ENCODE results near the gene UCHL1. TPM values are rescaled to one million over a fixed set of nuclear protein-coding genes. Genes with fewer than 3 reads are reported as not detected.

Gene UCHL1
- total and polyA plus RNA-seq, 2 of the 13 experiments (the other 11 are each of a cell fraction or from before 2014, with no cell fraction given): not detected

DNA sequence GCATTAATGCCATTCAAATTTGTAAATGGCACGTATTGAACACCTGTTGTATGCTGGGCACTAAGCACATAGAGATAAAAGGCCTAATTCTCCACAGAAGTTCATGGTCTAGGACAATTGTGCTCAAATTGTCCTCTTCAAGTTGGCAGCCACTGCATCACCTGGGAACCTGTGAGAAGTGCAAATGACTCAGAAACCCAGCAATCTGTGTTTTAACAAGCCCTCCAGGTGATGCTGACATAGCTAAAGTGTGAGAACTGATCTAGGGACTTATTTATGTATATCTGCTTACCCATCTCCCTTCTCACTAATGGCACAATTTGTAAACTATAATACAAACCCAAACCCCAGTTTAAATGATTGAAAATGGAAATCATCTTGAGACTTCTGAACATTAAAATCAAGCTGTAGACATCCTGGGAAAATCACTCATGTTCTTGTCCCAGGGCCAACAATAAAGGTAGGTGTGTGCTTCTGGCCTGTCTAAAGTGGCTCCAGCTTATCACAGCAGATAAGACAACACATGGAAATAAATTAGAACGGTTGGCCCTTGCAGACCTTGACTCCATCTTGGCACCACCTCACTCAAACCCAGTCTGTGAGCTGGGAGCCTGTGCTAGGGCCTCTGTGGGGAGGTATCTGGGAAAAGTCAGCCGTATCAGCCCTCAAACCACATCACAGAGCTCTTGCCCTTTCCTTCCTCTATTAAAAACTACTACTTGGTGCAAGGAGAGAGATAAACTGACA lies 46.8 kb downstream of the UCHL1 start (continued):
- TF ChIP-seq, protein P1, sequence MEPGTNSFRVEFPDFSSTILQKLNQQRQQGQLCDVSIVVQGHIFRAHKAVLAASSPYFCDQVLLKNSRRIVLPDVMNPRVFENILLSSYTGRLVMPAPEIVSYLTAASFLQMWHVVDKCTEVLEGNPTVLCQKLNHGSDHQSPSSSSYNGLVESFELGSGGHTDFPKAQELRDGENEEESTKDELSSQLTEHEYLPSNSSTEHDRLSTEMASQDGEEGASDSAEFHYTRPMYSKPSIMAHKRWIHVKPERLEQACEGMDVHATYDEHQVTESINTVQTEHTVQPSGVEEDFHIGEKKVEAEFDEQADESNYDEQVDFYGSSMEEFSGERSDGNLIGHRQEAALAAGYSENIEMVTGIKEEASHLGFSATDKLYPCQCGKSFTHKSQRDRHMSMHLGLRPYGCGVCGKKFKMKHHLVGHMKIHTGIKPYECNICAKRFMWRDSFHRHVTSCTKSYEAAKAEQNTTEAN (CRISPR knock-in tag; conservative IDR thresholded peaks at IDR 0.05): no peak
- no peak for TF ChIP-seq ZNF251 (CRISPR knock-in tag; IDR thresholded peaks at IDR 0.05)
- no peak for TF ChIP-seq GPN1 (CRISPR knock-in tag; IDR thresholded peaks at IDR 0.05; ENCODE audit: borderline replicate concordance)
- no peak for TF ChIP-seq ZNF335 (CRISPR knock-in tag; IDR thresholded peaks at IDR 0.05)
- TF ChIP-seq NFKBIZ (CRISPR knock-in tag; IDR thresholded peaks at IDR 0.05): no peak

DNA sequence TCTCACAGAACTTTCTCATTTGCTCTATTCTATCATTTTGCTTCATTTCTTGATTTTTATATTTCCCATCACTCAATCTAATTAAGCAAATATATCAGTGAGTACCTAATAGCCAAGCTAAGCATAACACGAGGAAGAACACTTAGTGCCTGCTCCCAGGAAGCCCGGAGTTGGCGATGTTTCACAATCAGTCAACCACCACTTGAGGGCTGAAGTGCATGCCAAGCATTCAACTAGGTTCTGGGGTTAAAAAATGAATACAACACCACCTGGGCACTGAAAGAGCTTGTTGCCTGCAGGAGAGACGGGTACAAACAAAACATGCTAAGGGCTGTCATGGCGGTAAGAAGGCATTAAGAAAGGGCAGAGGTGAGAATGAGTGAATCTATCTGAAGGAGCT lies 47.5 kb downstream of the UCHL1 start:
- Histone ChIP-seq H3K9me3 (ENCODE audit: low read length) (no peaks in the 10 kb centered on the region), H3K9ac (ENCODE audit: insufficient read depth, low read depth, low read length) (no peak overlapping the region), H3K79me2 (ENCODE audit: insufficient read depth, low read length) (no peaks in the 10 kb centered on the region), H3K4me1 (ENCODE audit: insufficient read depth, low read length) (no peaks in the 10 kb centered on the region), H2AFZ (ENCODE audit: low read length) (no peak overlapping the region), H3K4me2 (ENCODE audit: low read depth, low read length) (no peak overlapping the region), H3K27ac (ENCODE audit: extremely low read length, insufficient read depth, low read length) (no peak overlapping the region), H3K36me3 (replicated peaks in 1 of 2; ENCODE audit: control insufficient read depth in 1 of 2, insufficient read depth in 2 of 2, low read length in 2 of 2) (no peaks in the 10 kb centered on the region), H3K4me3 (replicated peaks in 1 of 3; ENCODE audit: insufficient read depth in 1 of 3, low read depth in 2 of 3, low read length in 3 of 3) (no peak overlapping the region), H3K27me3 (ENCODE audit: control insufficient read depth in 1 of 2, insufficient read depth in 2 of 2, low read length in 2 of 2) (peaks cover 2 to 4% of the 10 kb centered on the region in 2 experiments; a peak in 1 of 5 replicates), H4K20me1 (ENCODE audit: insufficient read depth, low read length) (no peaks in the 10 kb centered on the region)
- CTCF ChIA-PET (ENCODE audit: low intra/inter-chr PET ratio, low total read pairs): no interaction called here
- intact Hi-C loops (cut with micrococcal nuclease; ENCODE audit: unreplicated experiment) (no loop called here), in situ Hi-C loops (cut with HindIII; ENCODE audit: extremely low pct_ligation_motif_present, low pct_unique_long_range_greater_than_20kb) (no loop called here)
- 8% methylated on average over 5 of the region's 5 CpGs for WGBS (ENCODE audit: low lambda C conversion rate)
- ATAC-seq: no peak
- no peak for FAIRE-seq
- BruUV-seq (replicated peaks): no TSS peak
- no peak for DNase-seq (ENCODE audit: low spot score)
- POLR2A ChIA-PET: no interaction called here
- TF ChIP-seq ZNF3 (CRISPR knock-in tag; IDR thresholded peaks at IDR 0.05) (no peak), ARHGAP35 (CRISPR knock-in tag; IDR thresholded peaks at IDR 0.05; ENCODE audit: borderline replicate concordance) (no peak), YEATS2 (CRISPR knock-in tag; IDR thresholded peaks at IDR 0.05; ENCODE audit: borderline replicate concordance) (no peak), ZNF569 (CRISPR knock-in tag; IDR thresholded peaks at IDR 0.05; ENCODE audit: borderline replicate concordance) (no peak), ZNF234 (CRISPR knock-in tag; conservative IDR thresholded peaks at IDR 0.05) (no peak), ZKSCAN8 (CRISPR knock-in tag; IDR thresholded peaks at IDR 0.05; ENCODE audit: borderline replicate concordance) (no peak), ADNP (CRISPR knock-in tag; IDR thresholded peaks at IDR 0.05) (no peak), SIN3A (IDR thresholded peaks at IDR 0.05; ENCODE audit: borderline replicate concordance, low read depth, low read length) (no peak), ZNF547 (CRISPR knock-in tag; IDR thresholded peaks at IDR 0.05) (no peak), ZNF44 (CRISPR knock-in tag; IDR thresholded peaks at IDR 0.05) (no peak), ZNF431 (CRISPR knock-in tag; IDR thresholded peaks at IDR 0.05; ENCODE audit: borderline replicate concordance, low read depth) (no peak), ZNF577 (CRISPR knock-in tag; IDR thresholded peaks at IDR 0.05; ENCODE audit: borderline replicate concordance, low read depth) (no peak), ZMAT3 (CRISPR knock-in tag; conservative IDR thresholded peaks at IDR 0.05) (no peak)
- TF ChIP-seq, protein P2, sequence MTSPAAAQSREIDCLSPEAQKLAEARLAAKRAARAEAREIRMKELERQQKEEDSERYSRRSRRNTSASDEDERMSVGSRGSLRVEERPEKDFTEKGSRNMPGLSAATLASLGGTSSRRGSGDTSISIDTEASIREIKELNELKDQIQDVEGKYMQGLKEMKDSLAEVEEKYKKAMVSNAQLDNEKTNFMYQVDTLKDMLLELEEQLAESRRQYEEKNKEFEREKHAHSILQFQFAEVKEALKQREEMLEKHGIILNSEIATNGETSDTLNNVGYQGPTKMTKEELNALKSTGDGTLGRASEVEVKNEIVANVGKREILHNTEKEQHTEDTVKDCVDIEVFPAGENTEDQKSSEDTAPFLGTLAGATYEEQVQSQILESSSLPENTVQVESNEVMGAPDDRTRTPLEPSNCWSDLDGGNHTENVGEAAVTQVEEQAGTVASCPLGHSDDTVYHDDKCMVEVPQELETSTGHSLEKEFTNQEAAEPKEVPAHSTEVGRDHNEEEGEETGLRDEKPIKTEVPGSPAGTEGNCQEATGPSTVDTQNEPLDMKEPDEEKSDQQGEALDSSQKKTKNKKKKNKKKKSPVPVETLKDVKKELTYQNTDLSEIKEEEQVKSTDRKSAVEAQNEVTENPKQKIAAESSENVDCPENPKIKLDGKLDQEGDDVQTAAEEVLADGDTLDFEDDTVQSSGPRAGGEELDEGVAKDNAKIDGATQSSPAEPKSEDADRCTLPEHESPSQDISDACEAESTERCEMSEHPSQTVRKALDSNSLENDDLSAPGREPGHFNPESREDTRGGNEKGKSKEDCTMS (CRISPR knock-in tag; conservative IDR thresholded peaks at IDR 0.05): no peak
